Prostate gland (tissue), 2 donors: ENCODE measurements around the gene DNAJB12. TPM values are rescaled to one million over a fixed set of nuclear protein-coding genes. Genes with fewer than 3 reads are reported as not detected.

Source experiments
- DNase-seq: peaks from one replicate; pipeline ENCODE4 v3.0.0-alpha.2; 2019; ENCODE audit warnings: low spot score
- H3K27ac ChIP-seq, 2 donors: fragments of 200-600 bp; sonication (generic); 2 replicates each; pipeline ENCODE4 v1.5.1; 2017 to 2019
- H3K27me3 ChIP-seq: fragments of 200-600 bp; sonication (generic); replicated peaks from 2 replicates; pipeline ENCODE4 v1.5.1; 2019; ENCODE audit not compliant: insufficient read depth
- H3K36me3 ChIP-seq, 2 donors: fragments of 200-600 bp; sonication (generic); 1 replicate in 1 of 2; 2 replicates in 1 of 2; pipeline versions ENCODE4 v1.5.1 to v1.8.1; 2017 to 2019
- H3K4me1 ChIP-seq: fragments of 200-600 bp; sonication (generic); replicated peaks from 2 replicates; pipeline ENCODE4 v1.5.1; 2019
- H3K4me3 ChIP-seq, 2 donors: fragments of 200-600 bp; sonication (generic); 2 replicates each; pipeline ENCODE4 v1.5.1; 2017 to 2019
- H3K9me3 ChIP-seq: fragments of 200-600 bp; sonication (generic); 2 replicates; pipeline ENCODE4 v1.5.1; 2017
- CTCF ChIP-seq, 4 experiments: fragments of 200-600 bp in 2 of 4; fragments of 450-650 bp in 2 of 4; sonication (generic) in 2 of 4; IDR thresholded peaks; 1 replicate in 3 of 4; 2 replicates in 1 of 4; pipeline ENCODE4 v1.5.1; 2016 to 2019; ENCODE audit warnings: antibody characterized with exemption in 4 of 4, mild to moderate bottlenecking in 2 of 4, moderate library complexity in 2 of 4
- POLR2A ChIP-seq: fragments of 450-650 bp; IDR thresholded peaks from one replicate; pipeline ENCODE4 v1.6.1; 2016; ENCODE audit warnings: antibody characterized with exemption, mild to moderate bottlenecking
- POLR2AphosphoS5 ChIP-seq: sonication (generic); formaldehyde crosslinking; IDR thresholded peaks from one replicate; pipeline ENCODE4 v1.6.1; 2017; ENCODE audit warnings: antibody characterized with exemption
- WGBS: methylation state at CpG from one replicate; pipeline ENCODE4 v1.1.5; 2018; 5-methylcytosine and 5-hydroxymethylcytosine counted together
- intact Hi-C: fragments of 100-400 bp; cut with DNase I; formaldehyde crosslinking; loops from one replicate; pipeline ENCODE4 v1.14.2; 2022
- total RNA-seq, 2 donors: library from RNA; depleted of rRNA; stranded (reverse); fragments of >200 nt; gene quantifications; one replicate each; pipeline ENCODE4 v1.1.0, GENCODE V29; 2016

Gene DNAJB12
- total RNA-seq, 2 donors from 2014 or later, result 33.0 to 55.9 TPM

DNA sequence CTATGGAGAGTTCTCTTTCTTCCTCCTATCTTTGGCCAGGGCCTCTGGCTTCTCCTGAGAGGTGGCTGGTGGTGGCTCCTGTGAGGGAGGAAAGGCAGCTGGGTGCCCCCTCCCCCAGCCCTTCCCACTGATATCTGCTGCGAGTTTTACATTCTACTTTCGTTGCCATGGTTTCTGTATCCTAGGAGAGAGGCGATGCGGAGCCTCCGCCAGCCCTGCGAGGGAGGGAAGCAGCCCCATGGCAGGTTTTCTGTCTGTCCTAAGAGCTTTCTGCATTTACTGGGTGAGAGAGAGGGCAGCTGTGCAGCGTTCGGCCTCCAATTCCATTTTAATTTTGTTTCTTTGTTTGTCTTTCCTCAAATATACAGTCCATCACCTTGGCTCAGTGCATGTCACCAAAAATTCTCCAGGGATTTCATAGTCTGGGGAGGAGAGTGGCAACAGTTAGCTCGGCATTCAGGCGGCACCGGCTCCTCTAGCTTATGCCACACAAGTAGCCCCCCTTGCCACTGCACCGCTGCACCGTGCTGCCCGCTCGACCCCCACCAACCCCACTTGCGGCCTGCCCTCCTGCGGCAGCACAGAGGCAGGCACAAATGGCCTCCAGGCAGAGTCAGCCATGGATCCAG, 20.4 kb downstream of the DNAJB12 start:
- H3K4me1 ChIP-seq, result peaks cover 40% of the 10 kb centered on the region
- WGBS, result 28% methylated on average over 17 of the region's 17 CpGs
- TF ChIP-seq POLR2AphosphoS5 (no peak), CTCF (IDR thresholded peaks at IDR 0.05) (no peak), POLR2A (no peak)
- no peak for DNase-seq
- no peaks in the 10 kb centered on the region for H3K9me3 ChIP-seq
- intact Hi-C loops, result loop anchor here (5.0 kb wide), 1 partner anchor 117 kb away; the partner anchor contains the start of genes ANAPC16 and ASCC1
- no peak overlapping the region for H3K4me3 ChIP-seq
- no peaks in the 10 kb centered on the region for H3K36me3 ChIP-seq
- peak overlapping the region; percentile 86 to 87 for H3K27ac ChIP-seq
- H3K27me3 ChIP-seq, result no peaks in the 10 kb centered on the region

DNA sequence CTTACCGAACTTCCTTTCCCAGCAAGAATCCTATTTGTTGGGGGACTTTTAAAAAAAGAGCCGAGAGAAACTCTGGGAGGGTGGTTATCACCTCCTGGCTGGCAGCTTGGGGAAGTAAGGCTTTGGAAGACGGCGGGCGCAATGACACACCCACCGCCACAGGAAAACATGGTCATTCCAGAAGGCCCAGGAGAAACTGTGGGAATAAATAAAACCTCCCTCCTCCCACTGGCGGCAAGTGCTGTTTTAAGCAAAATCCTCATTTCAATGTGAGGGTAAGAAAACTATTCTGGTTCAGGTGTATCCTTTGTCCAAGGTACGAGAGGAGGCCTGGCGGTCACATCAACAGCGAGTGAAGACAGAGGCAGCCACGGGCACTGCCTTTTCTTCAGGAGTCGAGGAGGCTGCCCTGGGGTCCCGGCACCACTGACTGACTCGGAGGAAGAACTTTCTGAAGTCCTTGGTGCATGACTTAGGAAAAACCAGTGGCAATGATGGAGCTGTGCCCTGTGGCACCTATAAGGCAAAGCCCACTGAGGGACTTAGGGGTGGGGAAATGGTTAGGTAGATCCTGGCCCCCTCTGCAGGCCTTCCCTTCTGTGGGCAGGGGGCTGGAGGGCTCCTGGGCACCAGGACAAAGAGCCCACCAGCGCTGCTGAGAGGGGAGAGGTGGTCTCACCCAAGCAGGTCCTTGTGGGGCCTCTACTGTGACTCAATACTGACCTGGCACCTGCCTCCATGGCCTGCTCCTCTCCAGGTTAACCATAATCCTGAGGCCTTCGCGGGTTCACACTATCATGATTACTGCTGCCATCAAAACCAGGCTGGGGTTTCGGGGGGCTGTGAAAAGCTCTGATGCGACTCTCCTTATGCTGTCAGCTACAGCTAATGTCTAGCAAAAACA, 21.4 kb downstream of the DNAJB12 start:
- peak overlapping the region; percentile 86 to 87 for H3K27ac ChIP-seq
- intact Hi-C loops, result loop anchor here (5.0 kb wide), 1 partner anchor 116 kb away; the partner anchor contains the start of genes ANAPC16 and ASCC1

GRCh38 chr10:72332423-72333111, 22.2 kb downstream of the DNAJB12 start:
- H3K36me3 ChIP-seq, result no peaks in the 10 kb centered on the region
- 34% methylated on average over 12 of the region's 12 CpGs for WGBS
- intact Hi-C loops, result loop anchor here (5.0 kb wide), 1 partner anchor 115 kb away; the partner anchor contains the start of genes ANAPC16 and ASCC1
- TF ChIP-seq POLR2AphosphoS5 (no peak), POLR2A (no peak), CTCF (IDR thresholded peaks at IDR 0.05) (no peak)
- H3K4me1 ChIP-seq, result peaks cover 43% of the 10 kb centered on the region
- no peaks in the 10 kb centered on the region for H3K27me3 ChIP-seq
- DNase-seq, result no peak
- no peaks in the 10 kb centered on the region for H3K9me3 ChIP-seq
- H3K27ac ChIP-seq, result peak overlapping the region; percentile 86 to 87
- H3K4me3 ChIP-seq, result no peak overlapping the region

More for the DNA sequence above, 21.4 kb downstream of the DNAJB12 start:
- 84% methylated on average over 19 of the region's 19 CpGs for WGBS
- Histone ChIP-seq H3K36me3 (no peaks in the 10 kb centered on the region), H3K4me3 (no peak overlapping the region), H3K9me3 (no peaks in the 10 kb centered on the region), H3K4me1 (peaks cover 43% of the 10 kb centered on the region), H3K27me3 (no peaks in the 10 kb centered on the region)
- no peak for DNase-seq
- no peak for TF ChIP-seq POLR2A
- no peak for TF ChIP-seq CTCF (IDR thresholded peaks at IDR 0.05)
- TF ChIP-seq POLR2AphosphoS5, result no peak

- Histone ChIP-seq H3K4me3 (no peak overlapping the region), H3K36me3 (no peaks in the 10 kb centered on the region), H3K9me3 (no peaks in the 10 kb centered on the region), H3K27me3 (no peaks in the 10 kb centered on the region), H3K4me1 (peaks cover 43% of the 10 kb centered on the region), H3K27ac (peak overlapping the region; percentile 86 to 87)
- peak; percentile 95 for DNase-seq
- 9% methylated on average over 25 of the region's 27 CpGs for WGBS
- TF ChIP-seq CTCF (IDR thresholded peaks at IDR 0.05) (peak in 3 of 4 experiments; percentile 16 to 64 (median 40)), POLR2AphosphoS5 (peak; percentile 96), POLR2A (peak; percentile 51)
- intact Hi-C loops, result loop anchor here (5.0 kb wide), 1 partner anchor 114 kb away; the partner anchor contains the start of genes ANAPC16 and ASCC1
Measured at GRCh38 chr10:72331575-72332422, 22.9 kb downstream of the DNAJB12 start.
